Measurements from ENCODE around the gene SMARCC2.
A peak's percentile ranks its signal among the peaks of the same experiment; 100 is the strongest.

SMARCC2 gene

DNA sequence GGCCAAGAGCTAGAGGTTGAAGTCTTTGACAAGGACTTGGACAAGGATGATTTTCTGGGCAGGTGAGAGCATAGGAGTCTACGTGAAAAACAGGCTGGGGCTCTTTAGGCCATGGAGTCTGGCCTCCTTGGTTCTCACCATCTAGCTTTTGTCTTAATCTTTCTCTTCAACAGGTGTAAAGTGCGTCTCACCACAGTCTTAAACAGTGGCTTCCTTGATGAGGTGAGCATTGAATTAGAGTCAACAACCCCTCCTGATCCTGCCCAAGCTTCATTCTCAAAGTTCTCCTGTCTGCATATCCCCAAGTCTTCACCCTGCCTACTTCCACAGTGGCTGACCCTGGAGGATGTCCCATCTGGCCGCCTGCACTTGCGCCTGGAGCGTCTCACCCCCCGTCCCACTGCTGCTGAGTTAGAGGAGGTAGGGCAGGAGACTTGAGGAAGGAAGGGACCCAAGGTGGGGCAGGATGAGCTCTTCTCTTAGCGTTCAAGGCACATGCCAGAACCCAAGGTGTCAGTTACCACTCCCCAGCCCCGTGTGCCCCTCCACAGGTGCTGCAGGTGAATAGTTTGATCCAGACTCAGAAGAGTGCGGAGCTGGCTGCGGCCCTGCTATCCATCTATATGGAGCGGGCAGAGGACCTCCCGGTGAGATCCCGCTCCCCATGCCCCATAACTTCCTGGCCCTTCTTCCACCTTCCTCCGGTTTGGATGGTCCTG, 51.3 kb downstream of the SMARCC2 start:
- Histone ChIP-seq H3K27me3 (no peaks in the 10 kb centered on the region), H3K27ac (no peak overlapping the region), H3K4me1 (ENCODE audit: control insufficient read depth in 1 of 2, insufficient read depth in 1 of 2, low read depth in 1 of 2, low read length in 1 of 2) (peaks cover 25 to 33% of the 10 kb centered on the region in 2 experiments), H3K4me3 (ENCODE audit: low read depth in 1 of 2, low read length in 1 of 2) (no peak overlapping the region), H3K36me3 (peaks cover 25% of the 10 kb centered on the region), H3K9me3 (no peaks in the 10 kb centered on the region)
- TF ChIP-seq, protein P1, sequence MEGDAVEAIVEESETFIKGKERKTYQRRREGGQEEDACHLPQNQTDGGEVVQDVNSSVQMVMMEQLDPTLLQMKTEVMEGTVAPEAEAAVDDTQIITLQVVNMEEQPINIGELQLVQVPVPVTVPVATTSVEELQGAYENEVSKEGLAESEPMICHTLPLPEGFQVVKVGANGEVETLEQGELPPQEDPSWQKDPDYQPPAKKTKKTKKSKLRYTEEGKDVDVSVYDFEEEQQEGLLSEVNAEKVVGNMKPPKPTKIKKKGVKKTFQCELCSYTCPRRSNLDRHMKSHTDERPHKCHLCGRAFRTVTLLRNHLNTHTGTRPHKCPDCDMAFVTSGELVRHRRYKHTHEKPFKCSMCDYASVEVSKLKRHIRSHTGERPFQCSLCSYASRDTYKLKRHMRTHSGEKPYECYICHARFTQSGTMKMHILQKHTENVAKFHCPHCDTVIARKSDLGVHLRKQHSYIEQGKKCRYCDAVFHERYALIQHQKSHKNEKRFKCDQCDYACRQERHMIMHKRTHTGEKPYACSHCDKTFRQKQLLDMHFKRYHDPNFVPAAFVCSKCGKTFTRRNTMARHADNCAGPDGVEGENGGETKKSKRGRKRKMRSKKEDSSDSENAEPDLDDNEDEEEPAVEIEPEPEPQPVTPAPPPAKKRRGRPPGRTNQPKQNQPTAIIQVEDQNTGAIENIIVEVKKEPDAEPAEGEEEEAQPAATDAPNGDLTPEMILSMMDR (IDR thresholded peaks at IDR 0.05): no peak

- no peaks in the 10 kb centered on the region for H3K9me3 ChIP-seq
- H3K4me1 ChIP-seq (ENCODE audit: control insufficient read depth in 1 of 2, insufficient read depth in 1 of 2, low read depth in 1 of 2, low read length in 1 of 2): peaks cover 10 to 16% of the 10 kb centered on the region in 2 experiments
- H3K4me3 ChIP-seq (ENCODE audit: low read depth in 1 of 2, low read length in 1 of 2): no peak overlapping the region
- no peaks in the 10 kb centered on the region for H3K27me3 ChIP-seq
- H3K36me3 ChIP-seq: peaks cover 39% of the 10 kb centered on the region
- TF ChIP-seq, protein P1 (IDR thresholded peaks at IDR 0.05): no peak
- no peak overlapping the region for H3K27ac ChIP-seq
Observed at GRCh38 chr12:56134897-56135296, 54.4 kb downstream of the SMARCC2 start.

- Histone ChIP-seq H3K9me3 (no peaks in the 10 kb centered on the region), H3K4me3 (ENCODE audit: low read depth in 1 of 2, low read length in 1 of 2) (no peak overlapping the region), H3K27me3 (no peaks in the 10 kb centered on the region), H3K27ac (peak overlapping the region; percentile 89), H3K4me1 (ENCODE audit: control insufficient read depth in 1 of 2, insufficient read depth in 1 of 2, low read depth in 1 of 2, low read length in 1 of 2) (peaks cover 48 to 55% of the 10 kb centered on the region in 2 experiments), H3K36me3 (peaks cover 19% of the 10 kb centered on the region)
- TF ChIP-seq, protein P1 (IDR thresholded peaks at IDR 0.05): no peak
Observed at GRCh38 chr12:56130876-56131275, 58.4 kb downstream of the SMARCC2 start.

- Histone ChIP-seq H3K4me1 (ENCODE audit: control insufficient read depth in 1 of 2, insufficient read depth in 1 of 2, low read depth in 1 of 2, low read length in 1 of 2) (peaks cover 57 to 62% of the 10 kb centered on the region in 2 experiments), H3K27ac (peak overlapping the region; percentile 89)
Observed at GRCh38 chr12:56129942-56130495, 59.3 kb downstream of the SMARCC2 start.

DNA sequence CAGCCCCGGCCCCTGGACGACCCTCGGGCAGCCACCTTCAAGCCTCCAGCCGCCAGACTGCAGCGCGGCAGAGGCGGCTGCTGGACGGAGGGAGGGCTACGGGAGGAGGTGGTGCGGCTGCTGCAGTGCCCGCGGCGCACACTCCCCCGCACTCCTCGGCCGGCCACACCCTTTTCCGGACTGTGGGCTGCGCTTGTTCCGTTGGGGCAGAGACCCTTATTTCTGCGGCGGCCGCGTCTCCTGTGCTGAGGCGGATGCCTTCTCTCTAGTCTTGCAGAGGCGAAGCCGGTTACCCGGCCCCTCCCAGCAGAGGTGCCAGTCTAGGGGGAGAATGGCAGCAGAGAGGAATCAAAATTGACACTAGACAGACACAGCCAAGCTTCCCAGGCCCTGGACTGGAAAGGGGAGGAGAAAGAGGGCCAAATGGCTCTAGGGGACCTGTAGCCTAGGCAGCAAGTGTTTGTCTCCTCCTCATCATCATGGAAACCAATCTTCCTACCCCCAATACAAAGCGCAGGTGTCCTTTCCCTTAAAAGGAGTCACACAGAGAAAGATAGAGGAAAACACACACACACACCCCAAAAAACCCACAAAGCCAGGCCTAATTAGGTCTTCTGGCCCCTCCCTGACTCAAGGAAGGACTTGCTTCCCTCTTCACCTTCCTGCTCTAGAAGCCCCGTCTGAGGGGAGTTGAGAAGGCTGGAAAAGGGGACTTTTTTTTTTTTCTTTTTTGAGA, 59.9 kb downstream of the SMARCC2 start:
- peaks cover 62 to 63% of the 10 kb centered on the region in 2 experiments for H3K4me1 ChIP-seq (ENCODE audit: control insufficient read depth in 1 of 2, insufficient read depth in 1 of 2, low read depth in 1 of 2, low read length in 1 of 2)
- peaks cover 19% of the 10 kb centered on the region for H3K36me3 ChIP-seq
- no peaks in the 10 kb centered on the region for H3K9me3 ChIP-seq
- no peaks in the 10 kb centered on the region for H3K27me3 ChIP-seq
- peak overlapping the region; percentile 73 to 89 for H3K4me3 ChIP-seq (ENCODE audit: low read depth in 1 of 2, low read length in 1 of 2)
- TF ChIP-seq, protein P1 (IDR thresholded peaks at IDR 0.05): no peak
- H3K27ac ChIP-seq: peak overlapping the region; percentile 89

More at GRCh38 chr12:56129942-56130495, 59.3 kb downstream of the SMARCC2 start:
- Histone ChIP-seq H3K36me3 (peaks cover 19% of the 10 kb centered on the region), H3K9me3 (no peaks in the 10 kb centered on the region), H3K27me3 (no peaks in the 10 kb centered on the region), H3K4me3 (ENCODE audit: low read depth in 1 of 2, low read length in 1 of 2) (peak overlapping the region in 1 of 2 experiments; percentile 73)
- TF ChIP-seq, protein P1 (IDR thresholded peaks at IDR 0.05): no peak
